SK-N-MC (cell line): Measurements from ENCODE around the gene PSMC4.

Experiments
- EZH2 ChIP-seq: fragments of 200-600 bp; sonication (generic); IDR thresholded peaks from one replicate; pipeline ENCODE4 v1.6.1; 2017; ENCODE audit warnings: antibody characterized with exemption
- FOXP2 ChIP-seq: optimal IDR thresholded peaks from 2 replicates; pipeline ENCODE3; 2011; ENCODE audit warnings: mild to moderate bottlenecking, moderate library complexity; ENCODE audit not compliant: insufficient read depth; ENCODE audit errors: extremely low read length, control extremely low read depth
- POLR2AphosphoS5 ChIP-seq: IDR thresholded peaks from 2 replicates; pipeline ENCODE4 v1.6.1; 2012; ENCODE audit warnings: mild to moderate bottlenecking, low read depth, low read length, borderline replicate concordance

- no peak for TF ChIP-seq EZH2
- no peak for TF ChIP-seq POLR2AphosphoS5
- TF ChIP-seq FOXP2 = no peak
Observed at GRCh38 chr19:39993605-39994004, 22.6 kb downstream of the PSMC4 start.
